ENCODE results near the gene ZNF436. TPM values are rescaled to one million over a fixed set of nuclear protein-coding genes. Genes with fewer than 3 reads are reported as not detected.

Gene ZNF436
- total RNA-seq, 1 experiment from 2014 or later = 0.52 TPM

DNA sequence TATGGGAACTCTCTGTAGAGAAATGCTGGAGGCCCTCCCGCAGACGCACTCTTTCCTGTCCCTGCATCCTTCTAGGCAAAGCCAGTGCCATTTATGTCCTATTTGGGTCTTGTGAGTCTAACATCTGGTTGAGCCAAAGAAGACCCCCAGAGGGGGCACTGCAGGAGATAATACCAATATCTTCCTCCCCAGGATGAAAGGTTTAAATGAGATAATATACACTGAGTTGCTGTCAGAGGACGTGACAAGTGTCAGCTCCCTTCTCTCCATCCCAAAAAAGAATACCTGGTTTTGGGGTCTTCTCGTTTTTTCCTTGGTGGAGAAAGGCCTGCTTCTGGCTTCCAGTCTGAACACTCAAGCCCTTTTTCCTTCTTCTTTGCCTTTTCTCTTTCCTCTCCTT is 47.3 kb upstream of the ZNF436 start:
- no peak overlapping the region for H2BK5ac ChIP-seq (ENCODE audit: insufficient read length, low read length)
- no peak overlapping the region for H2BK15ac ChIP-seq (ENCODE audit: low read depth, low read length)
- peaks cover 48% of the 10 kb centered on the region for H3K27me3 ChIP-seq (ENCODE audit: insufficient read depth, low read length)
- no peaks in the 10 kb centered on the region for H3K23me2 ChIP-seq (ENCODE audit: insufficient read length, low read depth, low read length, poor library complexity, severe bottlenecking)
- no peak overlapping the region for H3K18ac ChIP-seq (ENCODE audit: insufficient read length, low read depth, low read length)
- no peak overlapping the region for H3K23ac ChIP-seq (ENCODE audit: insufficient read length, low read depth, low read length)
- no peak overlapping the region for H4K8ac ChIP-seq (replicated peaks; ENCODE audit: insufficient read length, low read depth, low read length)
- peaks cover 1 to 3% of the 10 kb centered on the region in 2 experiments; a peak in 1 of 5 replicates for H3K9me3 Mint-ChIP-seq
- H4K5ac ChIP-seq (ENCODE audit: insufficient read length, low read depth, low read length) = no peak overlapping the region
- H3K14ac ChIP-seq (ENCODE audit: insufficient read depth, low read length) = no peak overlapping the region
- no peak overlapping the region for H2BK20ac ChIP-seq (ENCODE audit: low read depth, low read length, poor library complexity, severe bottlenecking)
- H3K4me1 Mint-ChIP-seq = peaks cover 0 to 3% of the 10 kb centered on the region in 2 experiments; a peak in 1 of 4 replicates
- WGBS (ENCODE audit: extremely low coverage, insufficient read length, low lambda C conversion rate) = no CpG with 5 or more reads among the region's 4 CpGs
- no peaks in the 10 kb centered on the region for H3K79me1 ChIP-seq (ENCODE audit: insufficient read depth, low read depth, low read length, poor library complexity, severe bottlenecking)
- H3K27ac ChIP-seq (ENCODE audit: insufficient read length, low read depth, low read length) = no peak overlapping the region
- H3K36me3 Mint-ChIP-seq (ENCODE audit: insufficient read depth in 1 of 3, low read depth in 3 of 3) = no peaks in the 10 kb centered on the region; a peak in 1 of 7 replicates
- H2AFZ ChIP-seq (ENCODE audit: low read length) = no peak overlapping the region
- no peaks in the 10 kb centered on the region for H3K9me3 ChIP-seq (ENCODE audit: control insufficient read depth, low read depth, low read length)
- no peaks in the 10 kb centered on the region for H4K20me1 ChIP-seq (ENCODE audit: control insufficient read depth, insufficient read depth, insufficient read length)
- no peaks in the 10 kb centered on the region for H3K79me2 ChIP-seq (ENCODE audit: insufficient read depth, low read length)
- TF ChIP-seq, protein P1, sequence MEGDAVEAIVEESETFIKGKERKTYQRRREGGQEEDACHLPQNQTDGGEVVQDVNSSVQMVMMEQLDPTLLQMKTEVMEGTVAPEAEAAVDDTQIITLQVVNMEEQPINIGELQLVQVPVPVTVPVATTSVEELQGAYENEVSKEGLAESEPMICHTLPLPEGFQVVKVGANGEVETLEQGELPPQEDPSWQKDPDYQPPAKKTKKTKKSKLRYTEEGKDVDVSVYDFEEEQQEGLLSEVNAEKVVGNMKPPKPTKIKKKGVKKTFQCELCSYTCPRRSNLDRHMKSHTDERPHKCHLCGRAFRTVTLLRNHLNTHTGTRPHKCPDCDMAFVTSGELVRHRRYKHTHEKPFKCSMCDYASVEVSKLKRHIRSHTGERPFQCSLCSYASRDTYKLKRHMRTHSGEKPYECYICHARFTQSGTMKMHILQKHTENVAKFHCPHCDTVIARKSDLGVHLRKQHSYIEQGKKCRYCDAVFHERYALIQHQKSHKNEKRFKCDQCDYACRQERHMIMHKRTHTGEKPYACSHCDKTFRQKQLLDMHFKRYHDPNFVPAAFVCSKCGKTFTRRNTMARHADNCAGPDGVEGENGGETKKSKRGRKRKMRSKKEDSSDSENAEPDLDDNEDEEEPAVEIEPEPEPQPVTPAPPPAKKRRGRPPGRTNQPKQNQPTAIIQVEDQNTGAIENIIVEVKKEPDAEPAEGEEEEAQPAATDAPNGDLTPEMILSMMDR (conservative IDR thresholded peaks at IDR 0.05) = no peak
- H4K91ac ChIP-seq (ENCODE audit: insufficient read length, low read depth, low read length) = no peak overlapping the region
- no peak overlapping the region for H3K4ac ChIP-seq (ENCODE audit: low read depth, low read length)
- no peak overlapping the region for H3K9ac ChIP-seq (ENCODE audit: extremely low read depth, insufficient read length, low read length)
- H3K56ac ChIP-seq (ENCODE audit: insufficient read length, low read depth, low read length) = no peak overlapping the region
- DNase-seq = no peak
- no peak overlapping the region for H3K4me3 Mint-ChIP-seq
- no peak overlapping the region for H2BK12ac ChIP-seq (ENCODE audit: insufficient read length, low read depth, low read length)
- no peak overlapping the region for H2BK120ac ChIP-seq (ENCODE audit: low read depth, low read length, poor library complexity, severe bottlenecking)
- H3K27me3 Mint-ChIP-seq (ENCODE audit: low read depth) = peaks cover 77% of the 10 kb centered on the region
- no peak overlapping the region for H3K4me2 ChIP-seq (ENCODE audit: insufficient read depth, insufficient read length, low read length)
- no peak overlapping the region for H3T11ph ChIP-seq (ENCODE audit: low read length)
- H2AK5ac ChIP-seq (ENCODE audit: insufficient read length, low read length) = no peak overlapping the region
- H3K4me1 ChIP-seq (ENCODE audit: insufficient read depth, low read length) = no peaks in the 10 kb centered on the region
- no peak overlapping the region for H3K27ac Mint-ChIP-seq

Data from H9 (cell line).